ENCODE measurements around the gene MINDY4.

Gene MINDY4

DNA sequence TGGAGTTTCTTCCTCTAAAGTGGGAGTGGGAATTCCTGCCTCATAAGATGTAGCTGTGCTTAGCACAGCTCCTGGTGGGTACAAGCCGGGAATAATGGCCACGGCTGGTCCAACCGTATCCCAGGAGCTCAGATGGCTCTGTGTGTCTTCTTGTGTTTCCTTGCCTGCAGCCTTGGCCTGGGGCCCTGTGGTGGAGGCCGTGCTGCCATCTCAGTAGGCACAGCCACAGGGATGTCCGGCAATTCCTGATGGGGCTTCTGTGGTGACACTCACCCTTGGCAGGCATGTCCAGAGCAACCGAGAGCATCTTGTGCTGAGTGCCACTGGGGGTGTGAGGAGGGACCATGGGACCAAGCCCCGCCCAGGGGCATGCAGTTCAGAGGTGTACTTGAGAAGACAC is 90.4 kb downstream of the MINDY4 start:
- in situ Hi-C loops (cut with MboI; ENCODE audit: low pct_unique_long_range_greater_than_20kb, low sequenced_read_pairs): no loop called here

GRCh38 chr7:30862995-30863705 is 91.9 kb downstream of the MINDY4 start:
- in situ Hi-C loops (cut with MboI; ENCODE audit: low pct_unique_long_range_greater_than_20kb, low sequenced_read_pairs): no loop called here
- DNase-seq: no peak

More for the DNA sequence above, 90.4 kb downstream of the MINDY4 start:
- DNase-seq: no peak

DNA sequence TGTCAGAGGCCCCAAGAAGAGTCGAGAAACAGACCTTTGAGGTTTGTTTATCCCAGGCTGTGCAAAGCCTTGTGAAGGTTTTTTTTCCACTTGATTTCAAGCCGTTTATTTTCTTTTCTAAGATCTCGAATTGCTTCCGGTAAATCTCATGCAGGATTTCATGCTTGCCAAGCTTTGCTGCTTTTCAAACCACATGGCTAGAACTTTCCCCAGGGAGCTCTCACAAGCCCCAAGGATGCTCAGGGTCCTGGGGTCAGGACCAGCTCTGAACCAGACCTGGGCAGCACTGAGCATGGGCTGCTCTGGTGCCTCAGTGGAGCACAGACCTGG is 92.5 kb downstream of the MINDY4 start:
- in situ Hi-C loops (cut with MboI; ENCODE audit: low pct_unique_long_range_greater_than_20kb, low sequenced_read_pairs): no loop called here
- no peak for DNase-seq

- no peak for DNase-seq
- in situ Hi-C loops (cut with MboI; ENCODE audit: low pct_unique_long_range_greater_than_20kb, low sequenced_read_pairs): no loop called here
These were observed 92.9 kb downstream of the MINDY4 start for GRCh38 chr7:30864101-30864500.

- DNase-seq: no peak
- in situ Hi-C loops (cut with MboI; ENCODE audit: low pct_unique_long_range_greater_than_20kb, low sequenced_read_pairs): no loop called here
These were observed 93.9 kb downstream of the MINDY4 start for GRCh38 chr7:30865076-30865475.

DNA sequence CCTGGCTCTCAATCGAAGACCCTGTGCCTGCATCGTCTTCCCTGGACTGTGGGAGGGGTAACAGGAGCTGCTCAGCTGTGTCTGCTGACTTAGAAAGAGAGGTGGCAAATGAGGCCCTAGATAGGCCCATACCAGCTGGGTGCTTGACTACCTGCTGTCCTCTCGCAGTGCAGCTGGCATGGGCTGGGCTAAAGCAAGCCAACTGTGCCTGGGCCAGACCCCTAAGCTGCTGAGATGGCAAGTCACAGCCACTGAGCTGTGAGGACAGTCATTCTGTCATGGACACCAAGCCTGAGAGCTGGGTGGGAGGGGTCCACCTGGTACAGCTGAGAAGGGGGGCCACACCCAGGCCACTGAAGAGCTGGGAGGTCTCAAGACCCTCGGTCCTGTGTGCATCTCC is 94.6 kb downstream of the MINDY4 start:
- no peak for DNase-seq
- in situ Hi-C loops (cut with MboI; ENCODE audit: low pct_unique_long_range_greater_than_20kb, low sequenced_read_pairs): no loop called here

DNA sequence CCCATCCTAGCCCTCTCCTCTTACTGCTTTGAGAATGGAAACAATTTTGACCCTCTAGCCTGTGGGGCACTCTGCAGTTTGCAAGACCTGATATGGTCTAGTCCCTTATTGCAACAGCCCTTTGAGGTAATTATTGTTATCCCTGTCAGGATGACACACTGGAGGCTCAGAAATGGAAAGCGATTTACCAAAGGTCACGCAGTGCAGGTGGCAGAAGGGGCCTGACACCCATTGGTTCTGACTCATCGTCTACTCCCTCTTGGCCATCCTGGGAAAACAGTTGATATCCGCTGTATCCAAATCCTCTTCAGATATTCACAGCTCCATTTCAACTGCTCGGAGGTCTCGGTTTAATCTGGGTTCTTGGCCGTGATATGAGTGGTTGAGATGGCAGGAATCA is 95.7 kb downstream of the MINDY4 start:
- DNase-seq: no peak
- in situ Hi-C loops (cut with MboI; ENCODE audit: low pct_unique_long_range_greater_than_20kb, low sequenced_read_pairs): no loop called here

GRCh38 chr7:30867483-30867882 is 96.3 kb downstream of the MINDY4 start:
- in situ Hi-C loops (cut with MboI; ENCODE audit: low pct_unique_long_range_greater_than_20kb, low sequenced_read_pairs): no loop called here
- no peak for DNase-seq

DNA sequence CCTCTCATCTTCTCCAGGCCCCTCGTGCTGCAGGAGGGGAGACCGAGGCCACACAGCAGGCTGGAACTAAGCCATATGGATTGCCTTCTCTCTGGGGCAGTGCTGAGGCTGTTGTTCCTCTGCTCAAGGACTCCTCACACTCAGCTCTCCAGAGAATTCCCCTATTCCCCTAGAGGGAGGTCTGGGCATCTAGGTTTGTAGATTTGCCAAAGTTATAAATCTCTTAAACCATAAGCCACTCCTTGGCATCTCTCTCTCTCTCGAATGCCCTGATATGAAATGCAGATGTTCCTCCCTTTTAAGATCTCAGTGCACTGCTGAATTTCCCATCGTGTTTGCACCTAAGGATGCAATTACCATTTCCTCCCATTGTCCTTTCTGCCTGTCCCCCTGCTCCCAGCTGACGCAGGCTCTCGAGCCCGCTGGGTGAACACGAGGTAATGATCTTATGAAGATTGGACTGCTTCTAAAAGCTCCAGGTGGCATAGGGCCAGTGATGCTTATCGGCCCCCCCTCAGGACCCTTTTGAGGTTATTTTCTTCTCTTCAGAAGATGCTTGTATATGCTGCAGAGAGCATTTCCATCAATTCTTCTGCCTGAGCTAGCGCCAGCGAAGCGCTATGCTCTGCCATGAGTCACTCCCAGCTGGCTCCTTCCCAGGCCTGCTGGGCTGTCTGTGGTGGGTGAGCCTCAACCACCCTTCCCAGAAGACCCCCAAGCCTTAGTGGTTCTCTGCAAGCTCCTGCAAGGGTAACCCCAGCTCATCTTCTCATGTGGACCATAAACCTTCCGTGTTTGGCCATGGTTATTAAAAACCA is 98.8 kb downstream of the MINDY4 start:
- no peak for DNase-seq
- in situ Hi-C loops (cut with MboI; ENCODE audit: low pct_unique_long_range_greater_than_20kb, low sequenced_read_pairs): no loop called here

GRCh38 chr7:30870821-30871518 is 99.8 kb downstream of the MINDY4 start:
- in situ Hi-C loops (cut with MboI; ENCODE audit: low pct_unique_long_range_greater_than_20kb, low sequenced_read_pairs): no loop called here
- DNase-seq: no peak

DNA sequence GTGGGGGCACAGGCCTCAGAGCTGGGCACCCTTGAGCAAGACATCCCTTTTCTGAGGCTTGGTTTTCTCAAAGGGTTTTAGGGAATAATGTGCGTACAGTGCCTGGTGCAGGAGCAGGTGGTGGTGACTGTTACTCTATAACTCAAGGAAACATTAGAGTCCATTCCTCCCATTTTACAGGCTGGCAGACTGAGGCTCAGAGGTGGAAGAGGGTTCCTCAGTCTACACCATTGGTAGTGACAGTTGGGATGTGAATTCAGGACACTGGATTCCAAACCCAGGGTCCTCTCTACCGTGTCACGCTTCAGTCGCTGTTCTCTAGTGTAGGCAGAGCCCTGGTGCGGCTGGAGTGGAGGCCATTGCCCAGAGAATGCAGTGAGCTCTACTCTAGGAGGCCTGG is 100.4 kb downstream of the MINDY4 start:
- in situ Hi-C loops (cut with MboI; ENCODE audit: low pct_unique_long_range_greater_than_20kb, low sequenced_read_pairs): no loop called here
- DNase-seq: no peak

GRCh38 chr7:30873207-30873606 is 102.0 kb downstream of the MINDY4 start:
- DNase-seq: no peak
- in situ Hi-C loops (cut with MboI; ENCODE audit: low pct_unique_long_range_greater_than_20kb, low sequenced_read_pairs): no loop called here

- DNase-seq: no peak
- in situ Hi-C loops (cut with MboI; ENCODE audit: low pct_unique_long_range_greater_than_20kb, low sequenced_read_pairs): no loop called here
These were observed 102.4 kb downstream of the MINDY4 start for GRCh38 chr7:30873656-30874055.

DNA sequence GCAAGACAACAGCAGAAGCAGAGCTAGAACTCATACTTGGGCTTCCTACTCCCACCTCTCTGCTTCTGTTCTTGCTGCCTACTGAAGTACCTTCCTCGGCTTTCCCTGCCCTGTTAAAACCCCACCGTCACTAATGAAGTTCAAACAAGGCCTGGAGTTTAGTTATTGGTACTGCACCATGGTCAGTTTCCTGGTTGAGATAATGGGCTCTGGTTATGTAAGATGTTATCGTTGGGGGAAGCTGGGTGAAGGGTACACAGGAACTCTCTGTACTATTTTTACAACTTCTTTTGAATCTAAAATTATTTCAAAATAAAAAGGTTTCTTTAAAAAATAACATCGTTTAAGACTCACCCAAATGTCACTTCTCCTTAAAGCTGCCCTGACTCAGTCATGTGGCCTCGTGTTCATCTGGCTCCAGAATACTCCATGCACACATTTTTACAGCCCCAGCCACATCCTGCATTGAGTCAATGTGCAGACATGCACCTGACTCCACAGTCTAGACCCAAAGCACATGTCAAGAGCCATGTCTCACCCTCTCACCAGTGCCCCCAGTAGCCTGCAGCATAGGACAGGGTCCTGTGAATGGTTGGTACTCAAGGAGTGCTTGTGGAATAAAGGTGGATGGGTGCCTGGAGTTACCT is 103.6 kb downstream of the MINDY4 start:
- no peak for DNase-seq
- in situ Hi-C loops (cut with MboI; ENCODE audit: low pct_unique_long_range_greater_than_20kb, low sequenced_read_pairs): no loop called here

DNA sequence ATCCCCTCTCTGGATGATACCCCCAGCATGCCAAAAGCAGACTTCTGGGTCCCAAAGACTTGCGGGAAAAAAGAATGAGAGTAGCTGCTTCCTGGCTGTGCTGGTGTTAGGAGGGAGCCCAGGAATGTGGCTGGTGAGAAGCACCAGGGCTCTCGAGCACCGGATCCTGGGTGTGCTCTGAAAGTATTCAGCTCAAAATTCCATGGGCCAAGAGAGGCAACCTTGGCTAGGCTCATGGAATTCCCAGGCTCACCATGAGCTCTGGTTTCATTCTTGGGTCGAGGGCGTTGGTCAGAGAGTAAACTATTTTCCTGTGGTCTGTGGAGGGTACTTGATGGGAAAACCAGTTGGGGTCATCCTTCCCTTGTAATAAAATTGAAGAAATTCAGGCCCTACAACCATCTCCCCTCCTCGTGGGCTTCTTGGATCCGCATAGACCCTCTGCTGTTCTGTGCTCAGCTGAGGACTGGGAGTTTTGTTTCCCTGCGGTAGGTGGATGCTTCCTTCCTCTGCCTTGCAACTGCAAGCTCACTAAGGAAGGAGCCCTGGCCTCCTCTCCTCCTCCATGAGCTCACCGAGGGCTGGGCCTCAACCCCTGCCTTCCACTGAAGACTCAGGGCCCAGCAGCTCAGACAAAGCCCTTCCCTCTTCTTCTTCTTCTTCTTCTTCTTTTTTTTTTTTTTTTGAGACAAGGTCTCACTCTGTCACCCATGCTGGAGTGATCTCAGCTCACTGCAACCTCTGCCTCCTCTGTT is 106.0 kb downstream of the MINDY4 start:
- in situ Hi-C loops (cut with MboI; ENCODE audit: low pct_unique_long_range_greater_than_20kb, low sequenced_read_pairs): no loop called here
- no peak for DNase-seq

GRCh38 chr7:30877993-30878392 is 106.8 kb downstream of the MINDY4 start:
- in situ Hi-C loops (cut with MboI; ENCODE audit: low pct_unique_long_range_greater_than_20kb, low sequenced_read_pairs): no loop called here
- no peak for DNase-seq

- DNase-seq: no peak
- in situ Hi-C loops (cut with MboI; ENCODE audit: low pct_unique_long_range_greater_than_20kb, low sequenced_read_pairs): no loop called here
These were observed 108.2 kb downstream of the MINDY4 start for GRCh38 chr7:30879139-30880124.

GRCh38 chr7:30880125-30880720 is 109.0 kb downstream of the MINDY4 start:
- no peak for DNase-seq

More at GRCh38 chr7:30880125-30880720, 109.0 kb downstream of the MINDY4 start:
- in situ Hi-C loops (cut with MboI; ENCODE audit: low pct_unique_long_range_greater_than_20kb, low sequenced_read_pairs): no loop called here
